PC-3 (cell line): ENCODE measurements around the gene ARHGAP28. TPM values are rescaled to one million over a fixed set of nuclear protein-coding genes. Genes with fewer than 3 reads are reported as not detected.

ENCODE experiments used
- ATAC-seq: fragments of 200-7000 bp; cut with Tn5 transposase; 2 replicates; pipeline ENCODE4 v1.9.1; 2020; ENCODE audit warnings: mild to moderate bottlenecking, moderate library complexity
- BruUV-seq: library from RNA; stranded (reverse); fragments of 400-500 nt; replicated peaks from 2 replicates; lab custom pipeline; 2021; lab: Mats Ljungman, UMichigan
- CTCF ChIA-PET: fragments of 300-600 bp; sonication (Branson Sonifier 250); formaldehyde crosslinking; loops from one replicate; lab custom pipeline; 2022; ENCODE audit warnings: antibody characterized with exemption; lab: Charles Lee
- POLR2A ChIA-PET: fragments of 300-600 bp; sonication (Branson Sonifier 250); formaldehyde crosslinking; loops from one replicate; lab custom pipeline; 2022; ENCODE audit warnings: antibody characterized with exemption; ENCODE audit not compliant: unreplicated experiment; lab: Charles Lee
- DNase-seq: peaks from one replicate; pipeline ENCODE4 v3.0.0-alpha.2; 2015
- H2AFZ ChIP-seq: fragments of 300-600 bp; sonication (generic); 2 replicates; pipeline ENCODE4 v1.6.0; 2016; ENCODE audit warnings: antibody characterized with exemption, low read length
- H3F3A ChIP-seq: fragments of 300-600 bp; sonication (generic); one replicate; pipeline ENCODE4 v1.6.0; 2017; ENCODE audit warnings: antibody characterized with exemption, low read length, control low read depth, mild to moderate bottlenecking; ENCODE audit not compliant: unreplicated experiment
- H3K27ac ChIP-seq: fragments of 300-600 bp; sonication (generic); 2 replicates; pipeline ENCODE4 v1.5.1; 2016; ENCODE audit warnings: mild to moderate bottlenecking, low read length
- H3K27me3 ChIP-seq: fragments of 300-600 bp; sonication (generic); 2 replicates; pipeline ENCODE4 v1.6.1; 2016; ENCODE audit warnings: low read length, mixed read lengths
- H3K36me3 ChIP-seq: fragments of 300-600 bp; sonication (generic); 2 replicates; pipeline ENCODE4 v1.6.1; 2016; ENCODE audit warnings: low read depth, mixed run types, low read length, mixed read lengths
- H3K4me1 ChIP-seq: fragments of 300-600 bp; sonication (generic); 2 replicates; pipeline ENCODE4 v1.5.1; 2016; ENCODE audit warnings: low read length; ENCODE audit not compliant: insufficient read depth
- H3K4me2 ChIP-seq: fragments of 300-600 bp; sonication (generic); 2 replicates; pipeline ENCODE4 v1.6.0; 2016; ENCODE audit warnings: low read length
- H3K4me3 ChIP-seq: fragments of 300-600 bp; sonication (generic); 2 replicates; pipeline ENCODE4 v1.5.1; 2016; ENCODE audit warnings: mild to moderate bottlenecking, low read length, mixed read lengths
- H3K79me2 ChIP-seq: fragments of 300-600 bp; sonication (generic); 2 replicates; pipeline ENCODE4 v1.6.1; 2017; ENCODE audit warnings: low read length, mixed read lengths
- H3K9ac ChIP-seq: fragments of 300-600 bp; sonication (generic); 2 replicates; pipeline ENCODE4 v1.6.0; 2016; ENCODE audit warnings: mild to moderate bottlenecking, low read length
- H3K9me2 ChIP-seq: fragments of 300-600 bp; sonication (generic); replicated peaks from 2 replicates; pipeline ENCODE4 v1.6.1; 2016; ENCODE audit warnings: mixed run types, low read length, mixed read lengths
- H3K9me3 ChIP-seq: fragments of 300-600 bp; sonication (generic); 2 replicates; pipeline ENCODE4 v1.6.1; 2016; ENCODE audit warnings: low read length, mixed read lengths
- H4K20me1 ChIP-seq: fragments of 300-600 bp; sonication (generic); 2 replicates; pipeline ENCODE4 v1.6.1; 2016; ENCODE audit warnings: low read length, mixed read lengths
- CTCF ChIP-seq: fragments of 300-600 bp; sonication (generic); conservative IDR thresholded peaks from 2 replicates; pipeline ENCODE4 v1.5.1; 2017; ENCODE audit warnings: antibody characterized with exemption, low read depth, mild to moderate bottlenecking, low read length
- EZH2 ChIP-seq: fragments of 300-600 bp; sonication (generic); IDR thresholded peaks from one replicate; pipeline ENCODE4 v1.6.1; 2017; ENCODE audit warnings: antibody characterized with exemption, mild to moderate bottlenecking, low read length; ENCODE audit not compliant: unreplicated experiment
- EZH2phosphoT487 ChIP-seq: fragments of 300-600 bp; sonication (generic); IDR thresholded peaks from 2 replicates; pipeline ENCODE4 v1.6.1; 2018; ENCODE audit warnings: mild to moderate bottlenecking, antibody characterized with exemption, low read length, borderline replicate concordance
- intact Hi-C: fragments of 100-400 bp; cut with micrococcal nuclease; formaldehyde crosslinking; loops from 2 replicates; pipeline ENCODE4 v1.9.0; 2023
- total RNA-seq: library from RNA; depleted of rRNA; stranded (reverse); fragments of >200 nt; gene quantifications from 2 replicates; pipeline ENCODE4 v1.2.3, GENCODE V29; 2014

ARHGAP28 gene
- total RNA-seq, 1 experiment from 2014 or later = 10.0 TPM

- POLR2A ChIA-PET = interaction anchor here (0.7 kb wide), 1 partner anchor 21 kb away, joined by 5 read pairs; no protein-coding TSS in a partner anchor
- no peaks in the 10 kb centered on the region for H3K36me3 ChIP-seq
These were observed 51.7 kb downstream of the ARHGAP28 start for GRCh38 chr18:6781142-6781714.

GRCh38 chr18:6781796-6782195 is 52.3 kb downstream of the ARHGAP28 start:
- ChIA-PET CTCF (no interaction called here), POLR2A (interaction anchor here (0.6 kb wide), 1 partner anchor 172 kb away, joined by 7 read pairs; no protein-coding TSS in a partner anchor)
- peak overlapping the region; percentile 37; the same call in 1 of the 2 replicates for H3K4me3 ChIP-seq
- H2AFZ ChIP-seq = peak overlapping the region; percentile 60; the same call in 1 of the 2 replicates
- no peaks in the 10 kb centered on the region for H3K9me3 ChIP-seq
- no peaks in the 10 kb centered on the region for H3K27me3 ChIP-seq
- BruUV-seq = no TSS peak
- peaks cover 4% of the 10 kb centered on the region for H3F3A ChIP-seq
- intact Hi-C loops = loop anchor here (5.0 kb wide), 1 partner anchor 34 kb away; no protein-coding TSS in a partner anchor
- DNase-seq (peak; percentile 90), ATAC-seq (peak; percentile 94)
- H3K4me2 ChIP-seq = peak overlapping the region; percentile 77
- no peaks in the 10 kb centered on the region for H3K79me2 ChIP-seq
- peak overlapping the region; percentile 67 for H3K27ac ChIP-seq
- TF ChIP-seq CTCF (no peak), EZH2phosphoT487 (no peak), EZH2 (no peak)
- H3K9me2 ChIP-seq = no peaks in the 10 kb centered on the region
- H4K20me1 ChIP-seq = no peaks in the 10 kb centered on the region
- no peak overlapping the region for H3K9ac ChIP-seq
- H3K36me3 ChIP-seq = no peaks in the 10 kb centered on the region
- H3K4me1 ChIP-seq = peaks cover 20% of the 10 kb centered on the region

More at GRCh38 chr18:6781142-6781714, 51.7 kb downstream of the ARHGAP28 start:
- H3K9ac ChIP-seq = no peak overlapping the region
- H3F3A ChIP-seq = peaks cover 4% of the 10 kb centered on the region
- H3K4me1 ChIP-seq = peaks cover 20% of the 10 kb centered on the region
- peak overlapping the region; percentile 67 for H3K27ac ChIP-seq
- H3K9me2 ChIP-seq = no peaks in the 10 kb centered on the region
- H3K79me2 ChIP-seq = no peaks in the 10 kb centered on the region
- intact Hi-C loops = loop anchor here (5.0 kb wide), 1 partner anchor 34 kb away; no protein-coding TSS in a partner anchor
- CTCF ChIA-PET = no interaction called here
- H3K4me3 ChIP-seq = peak overlapping the region; percentile 37; the same call in 1 of the 2 replicates
- no peaks in the 10 kb centered on the region for H3K27me3 ChIP-seq
- DNase-seq = no peak
- H3K4me2 ChIP-seq = peak overlapping the region; percentile 77
- peak; percentile 51 for ATAC-seq
- BruUV-seq = no TSS peak
- H4K20me1 ChIP-seq = no peaks in the 10 kb centered on the region
- H3K9me3 ChIP-seq = no peaks in the 10 kb centered on the region
- TF ChIP-seq EZH2 (no peak), EZH2phosphoT487 (no peak), CTCF (no peak)
- H2AFZ ChIP-seq = peak overlapping the region; percentile 60

GRCh38 chr18:6782861-6783260 is 53.3 kb downstream of the ARHGAP28 start:
- H3K4me2 ChIP-seq = 0 out of 2 replicates have a peak overlapping the region, but pooled peaks have one; percentile 12
- H3K36me3 ChIP-seq = no peaks in the 10 kb centered on the region
- no peak overlapping the region for H3K4me3 ChIP-seq
- no peaks in the 10 kb centered on the region for H3K79me2 ChIP-seq
- ATAC-seq (no peak), DNase-seq (peak; percentile 69)
- no peaks in the 10 kb centered on the region for H3K27me3 ChIP-seq
- intact Hi-C loops = loop anchor here (5.0 kb wide), 1 partner anchor 36 kb away; no protein-coding TSS in a partner anchor
- peaks cover 20% of the 10 kb centered on the region for H3K4me1 ChIP-seq
- no peak overlapping the region for H3K9ac ChIP-seq
- peaks cover 4% of the 10 kb centered on the region for H3F3A ChIP-seq
- no peaks in the 10 kb centered on the region for H3K9me2 ChIP-seq
- BruUV-seq = no TSS peak
- no peak for TF ChIP-seq EZH2phosphoT487
- TF ChIP-seq CTCF = no peak
- TF ChIP-seq EZH2 = no peak
- CTCF ChIA-PET = no interaction called here
- no peak overlapping the region for H3K27ac ChIP-seq
- no peaks in the 10 kb centered on the region for H4K20me1 ChIP-seq
- no peak overlapping the region for H2AFZ ChIP-seq
- no peaks in the 10 kb centered on the region for H3K9me3 ChIP-seq
- POLR2A ChIA-PET = interaction anchor here (0.5 kb wide), 1 partner anchor 241 kb away, joined by 3 read pairs; no protein-coding TSS in a partner anchor
